Mesodermal cell (in vitro differentiated cells): ENCODE results near the gene TCEANC.
A peak's percentile ranks its signal among the peaks of the same experiment; 100 is the strongest.

ENCODE experiments used
- H3K27ac ChIP-seq: 2 replicates; pipeline ENCODE4 v1.7.0; 2013; ENCODE audit warnings: mild to moderate bottlenecking, low read depth, low read length, moderate library complexity; ENCODE audit not compliant: severe bottlenecking
- H3K36me3 ChIP-seq: 2 replicates; pipeline ENCODE4 v1.7.1; 2013; ENCODE audit warnings: mild to moderate bottlenecking, low read length, moderate library complexity; ENCODE audit not compliant: control insufficient read depth, insufficient read depth
- H3K4me1 ChIP-seq: one replicate; pipeline ENCODE4 v1.7.1; 2013; ENCODE audit warnings: mild to moderate bottlenecking, low read length; ENCODE audit not compliant: insufficient read depth, control insufficient read depth, poor library complexity, severe bottlenecking
- H3K4me3 ChIP-seq: 2 replicates; pipeline ENCODE4 v1.7.0; 2013; ENCODE audit warnings: low read length, control low read depth, mild to moderate bottlenecking; ENCODE audit not compliant: insufficient read depth, poor library complexity, severe bottlenecking; ENCODE audit errors: extremely low read depth
- H3K9me3 ChIP-seq: 2 replicates; pipeline ENCODE4 v1.7.1; 2013; ENCODE audit warnings: mild to moderate bottlenecking, low read length, moderate library complexity; ENCODE audit not compliant: control insufficient read depth
- WGBS, 2 experiments: methylation state at CpG; one replicate each; pipeline ENCODE4 v1.1.5; 2013; ENCODE audit warnings: missing lambda C conversion rate in 2 of 2; ENCODE audit not compliant: insufficient coverage in 2 of 2; 5-methylcytosine and 5-hydroxymethylcytosine counted together

The TCEANC gene

GRCh38 chrX:13691841-13692371, 39.0 kb downstream of the TCEANC start:
- no peak overlapping the region for H3K4me3 ChIP-seq
- WGBS, 2 experiments: 60 to 80% methylated on average over 1 of the region's 7 CpGs
- no peaks in the 10 kb centered on the region for H3K9me3 ChIP-seq
- H3K27ac ChIP-seq: no peak overlapping the region
- H3K36me3 ChIP-seq: no peaks in the 10 kb centered on the region
- H3K4me1 ChIP-seq: peaks cover 27% of the 10 kb centered on the region

GRCh38 chrX:13692771-13693231, 39.9 kb downstream of the TCEANC start:
- Histone ChIP-seq H3K36me3 (peaks cover 4% of the 10 kb centered on the region), H3K27ac (no peak overlapping the region)

DNA sequence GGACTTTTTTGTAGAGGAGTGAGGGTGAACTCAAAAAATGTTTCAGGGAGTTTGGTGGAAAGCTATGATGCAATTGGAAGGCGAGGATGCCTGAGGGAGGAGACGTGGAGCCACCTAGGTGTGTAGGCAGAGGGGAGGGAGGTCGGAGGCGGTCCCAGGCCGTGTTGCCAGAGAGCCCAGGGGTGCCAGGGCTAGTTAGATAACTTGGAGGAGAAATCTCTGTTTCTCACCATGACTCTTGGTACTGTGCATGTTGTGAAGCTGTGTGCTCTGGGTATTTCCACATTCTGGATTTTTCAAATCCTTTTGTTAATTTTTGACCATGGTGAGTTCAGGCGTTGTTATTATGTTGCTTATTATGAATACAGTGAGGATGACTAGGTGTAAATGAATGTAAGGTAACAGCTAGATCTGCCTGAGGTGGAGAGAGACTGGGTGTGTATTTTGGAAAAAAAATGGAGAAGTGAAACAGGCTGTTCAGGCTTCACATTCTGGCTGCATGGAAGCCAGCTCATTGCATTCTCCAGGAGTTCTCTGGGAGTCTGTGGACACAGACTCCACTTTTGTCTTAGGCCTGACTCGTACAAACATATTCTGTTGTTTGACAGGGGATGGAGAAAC, 40.5 kb downstream of the TCEANC start:
- WGBS, 2 experiments: 67 to 83% methylated on average over 1 of the region's 7 CpGs

More at GRCh38 chrX:13692771-13693231, 39.9 kb downstream of the TCEANC start:
- Histone ChIP-seq H3K4me1 (peaks cover 27% of the 10 kb centered on the region), H3K9me3 (no peaks in the 10 kb centered on the region), H3K4me3 (no peak overlapping the region)
- 93 to 100% methylated on average over 1 to 2 of the region's 5 CpGs for WGBS, 2 experiments

DNA sequence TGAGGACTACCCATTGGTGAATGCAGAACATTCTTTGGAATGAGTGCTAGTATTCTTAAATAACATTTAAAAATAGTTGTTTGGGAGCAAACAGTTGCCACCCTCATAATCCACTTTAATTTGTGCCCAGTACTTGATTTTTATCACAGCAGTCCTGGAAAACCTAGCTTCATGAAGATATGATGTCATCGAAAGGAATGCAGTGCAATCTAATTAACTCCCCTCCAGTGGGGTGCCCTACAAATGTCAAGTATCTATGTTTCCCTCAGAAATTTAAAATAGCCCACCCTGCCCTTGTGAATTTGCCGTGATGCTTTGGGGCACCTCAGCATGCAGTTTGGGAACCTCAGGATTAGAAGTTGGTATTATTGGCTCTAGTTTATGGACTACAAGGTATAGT, 41.4 kb downstream of the TCEANC start:
- Histone ChIP-seq H3K27ac (no peak overlapping the region), H3K4me3 (no peak overlapping the region), H3K4me1 (peaks cover 29% of the 10 kb centered on the region), H3K9me3 (no peaks in the 10 kb centered on the region), H3K36me3 (peaks cover 5% of the 10 kb centered on the region)
- 80% methylated on average over 1 of the region's 2 CpGs; no CpG with 5 or more reads in 1 of the 2 experiments for WGBS, 2 experiments

More for the DNA sequence above, 40.5 kb downstream of the TCEANC start:
- Histone ChIP-seq H3K27ac (peak overlapping the region; percentile 45), H3K9me3 (no peaks in the 10 kb centered on the region), H3K4me1 (peaks cover 27% of the 10 kb centered on the region), H3K36me3 (peaks cover 5% of the 10 kb centered on the region), H3K4me3 (no peak overlapping the region)

GRCh38 chrX:13694983-13695382, 42.0 kb downstream of the TCEANC start:
- Histone ChIP-seq H3K27ac (no peak overlapping the region), H3K36me3 (peaks cover 5% of the 10 kb centered on the region), H3K4me3 (no peak overlapping the region), H3K9me3 (no peaks in the 10 kb centered on the region), H3K4me1 (peaks cover 29% of the 10 kb centered on the region)
- 89% methylated on average over 5 of the region's 8 CpGs; no CpG with 5 or more reads in 1 of the 2 experiments for WGBS, 2 experiments

DNA sequence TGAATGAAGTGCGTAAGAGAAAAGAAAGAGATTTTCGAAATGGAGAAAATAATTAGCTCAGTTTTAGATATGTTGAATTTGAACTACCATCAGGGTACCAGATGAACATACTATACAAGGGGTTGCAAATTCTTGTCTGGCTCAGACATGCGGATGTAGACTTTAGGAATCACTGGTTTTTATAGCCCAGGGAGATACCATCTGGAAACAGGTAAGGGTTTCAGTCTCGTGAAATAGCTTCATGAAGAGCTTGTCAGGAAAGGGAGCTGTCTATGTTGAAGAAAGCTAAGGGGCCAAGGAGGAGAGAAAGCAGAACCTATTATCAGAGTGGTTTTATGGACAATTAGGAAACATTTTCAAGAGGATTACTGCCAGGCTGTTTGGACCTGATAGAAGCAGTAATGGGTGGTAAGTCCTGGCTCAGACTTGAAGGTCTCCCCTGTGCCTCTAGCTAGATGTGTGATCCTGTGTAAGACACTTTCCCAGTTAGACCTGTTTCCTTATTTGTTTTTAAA, 42.7 kb downstream of the TCEANC start:
- H3K4me1 ChIP-seq: peaks cover 28% of the 10 kb centered on the region
- H3K36me3 ChIP-seq: peaks cover 5% of the 10 kb centered on the region
- no peak overlapping the region for H3K4me3 ChIP-seq
- no peaks in the 10 kb centered on the region for H3K9me3 ChIP-seq
- 100% methylated on average over 1 to 2 of the region's 4 CpGs for WGBS, 2 experiments
- no peak overlapping the region for H3K27ac ChIP-seq

GRCh38 chrX:13697455-13697854, 44.5 kb downstream of the TCEANC start:
- H3K4me1 ChIP-seq: peaks cover 23% of the 10 kb centered on the region
- H3K36me3 ChIP-seq: peaks cover 5% of the 10 kb centered on the region
- H3K27ac ChIP-seq: no peak overlapping the region
- H3K4me3 ChIP-seq: no peak overlapping the region
- H3K9me3 ChIP-seq: no peaks in the 10 kb centered on the region
- no CpG with 5 or more reads among the region's 2 CpGs for WGBS, 2 experiments

DNA sequence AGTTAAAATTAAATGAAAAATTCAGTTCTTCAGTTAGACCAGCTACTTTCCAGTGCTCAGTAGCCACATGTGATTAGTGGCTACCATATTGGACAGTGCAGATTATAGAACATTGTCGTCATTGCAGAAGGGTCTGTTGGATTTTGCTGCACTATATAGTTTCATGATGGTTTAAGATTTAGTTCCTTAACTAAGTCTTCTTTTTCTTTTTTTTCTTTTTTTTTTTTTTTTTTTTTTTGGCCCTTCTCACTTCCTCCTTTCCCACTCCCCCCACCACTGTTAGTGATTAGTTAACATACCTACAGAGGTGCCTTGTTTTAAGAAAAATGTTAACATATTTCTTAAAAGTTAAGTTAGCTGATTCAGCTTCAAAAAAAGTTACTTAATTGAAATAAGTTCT, 45.0 kb downstream of the TCEANC start:
- WGBS, 2 experiments: no CpG with 5 or more reads among the region's 1 CpG
- Histone ChIP-seq H3K27ac (no peak overlapping the region), H3K9me3 (no peaks in the 10 kb centered on the region), H3K36me3 (peaks cover 5% of the 10 kb centered on the region), H3K4me1 (peaks cover 19% of the 10 kb centered on the region), H3K4me3 (no peak overlapping the region)

GRCh38 chrX:13698432-13698831, 45.5 kb downstream of the TCEANC start:
- no CpG with 5 or more reads among the region's 1 CpG for WGBS, 2 experiments

GRCh38 chrX:13699183-13699826, 46.4 kb downstream of the TCEANC start:
- Histone ChIP-seq H3K36me3 (peaks cover 5% of the 10 kb centered on the region), H3K27ac (no peak overlapping the region), H3K4me3 (no peak overlapping the region), H3K4me1 (peaks cover 6% of the 10 kb centered on the region), H3K9me3 (no peaks in the 10 kb centered on the region)
- WGBS, 2 experiments: 76 to 93% methylated on average over 2 of the region's 7 CpGs

More at GRCh38 chrX:13698432-13698831, 45.5 kb downstream of the TCEANC start:
- peaks cover 5% of the 10 kb centered on the region for H3K36me3 ChIP-seq
- no peak overlapping the region for H3K4me3 ChIP-seq
- H3K9me3 ChIP-seq: no peaks in the 10 kb centered on the region
- H3K27ac ChIP-seq: no peak overlapping the region
- H3K4me1 ChIP-seq: peaks cover 14% of the 10 kb centered on the region
